GM12872 (cell line): ENCODE data around the gene CDH4.

Experiments used
- CTCF ChIP-seq: IDR thresholded peaks from 3 replicates; pipeline ENCODE4 v1.5.1; 2011; ENCODE audit warnings: low read depth, mild to moderate bottlenecking, low read length, moderate library complexity; ENCODE audit not compliant: insufficient read depth

Gene CDH4

GRCh38 chr20:61877776-61878477 lies 625.9 kb downstream of the CDH4 start:
- no peak for TF ChIP-seq CTCF

GRCh38 chr20:61878478-61879302 lies 626.6 kb downstream of the CDH4 start:
- no peak for TF ChIP-seq CTCF

GRCh38 chr20:61879303-61879620 lies 627.2 kb downstream of the CDH4 start:
- TF ChIP-seq CTCF, result no peak

GRCh38 chr20:61879694-61880093 lies 627.6 kb downstream of the CDH4 start:
- TF ChIP-seq CTCF, result no peak

GRCh38 chr20:61880706-61881105 lies 628.6 kb downstream of the CDH4 start:
- no peak for TF ChIP-seq CTCF

GRCh38 chr20:61881416-61881815 lies 629.4 kb downstream of the CDH4 start:
- no peak for TF ChIP-seq CTCF

- TF ChIP-seq CTCF, result no peak
These were observed 629.8 kb downstream of the CDH4 start for GRCh38 chr20:61881861-61882260.
